ENCODE measurements around the gene COBL. TPM values are rescaled to one million over a fixed set of nuclear protein-coding genes. Genes with fewer than 3 reads are reported as not detected.
A peak's percentile ranks its signal among the peaks of the same experiment; 100 is the strongest.

The COBL gene
- total RNA-seq, 1 experiment from 2014 or later = 63.6 TPM

GRCh38 chr7:51067757-51068156, 248.9 kb downstream of the COBL start:
- CTCF ChIA-PET = interaction anchor here (0.6 to 0.7 kb wide), 2 partner anchors 46 to 93 kb away, joined by 4 read pairs; no protein-coding TSS in a partner anchor
- peak; percentile 68 to 73 for DNase-seq
- Mint-ChIP-seq H3K4me3 (ENCODE audit: unreplicated experiment) (no peak overlapping the region), H3K36me3 (ENCODE audit: insufficient read depth, unreplicated experiment) (peaks cover 24% of the 10 kb centered on the region), H3K27me3 (ENCODE audit: insufficient read depth, unreplicated experiment) (no peaks in the 10 kb centered on the region), H3K27ac (ENCODE audit: unreplicated experiment) (no peak overlapping the region), H3K4me1 (ENCODE audit: low read depth, unreplicated experiment) (peaks cover 17% of the 10 kb centered on the region), H3K9me3 (ENCODE audit: unreplicated experiment) (no peaks in the 10 kb centered on the region)
- POLR2A ChIA-PET = no interaction called here
- Histone ChIP-seq H3K4me1 (peaks cover 16% of the 10 kb centered on the region), H3K36me3 (ENCODE audit: control insufficient read depth, insufficient read depth, low read length) (no peaks in the 10 kb centered on the region; the same call in none of the 2 replicates), H3K9me3 (no peaks in the 10 kb centered on the region), H3K4me3 (ENCODE audit: low read depth, low read length) (no peak overlapping the region), H3K27me3 (replicated peaks; ENCODE audit: control insufficient read depth, insufficient read depth, low read length) (no peaks in the 10 kb centered on the region)
- TF ChIP-seq, protein P1, sequence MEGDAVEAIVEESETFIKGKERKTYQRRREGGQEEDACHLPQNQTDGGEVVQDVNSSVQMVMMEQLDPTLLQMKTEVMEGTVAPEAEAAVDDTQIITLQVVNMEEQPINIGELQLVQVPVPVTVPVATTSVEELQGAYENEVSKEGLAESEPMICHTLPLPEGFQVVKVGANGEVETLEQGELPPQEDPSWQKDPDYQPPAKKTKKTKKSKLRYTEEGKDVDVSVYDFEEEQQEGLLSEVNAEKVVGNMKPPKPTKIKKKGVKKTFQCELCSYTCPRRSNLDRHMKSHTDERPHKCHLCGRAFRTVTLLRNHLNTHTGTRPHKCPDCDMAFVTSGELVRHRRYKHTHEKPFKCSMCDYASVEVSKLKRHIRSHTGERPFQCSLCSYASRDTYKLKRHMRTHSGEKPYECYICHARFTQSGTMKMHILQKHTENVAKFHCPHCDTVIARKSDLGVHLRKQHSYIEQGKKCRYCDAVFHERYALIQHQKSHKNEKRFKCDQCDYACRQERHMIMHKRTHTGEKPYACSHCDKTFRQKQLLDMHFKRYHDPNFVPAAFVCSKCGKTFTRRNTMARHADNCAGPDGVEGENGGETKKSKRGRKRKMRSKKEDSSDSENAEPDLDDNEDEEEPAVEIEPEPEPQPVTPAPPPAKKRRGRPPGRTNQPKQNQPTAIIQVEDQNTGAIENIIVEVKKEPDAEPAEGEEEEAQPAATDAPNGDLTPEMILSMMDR (IDR thresholded peaks at IDR 0.05; ENCODE audit: insufficient read depth in 1 of 2, low read depth in 1 of 2, low read length in 1 of 2, severe bottlenecking in 1 of 2, unreplicated experiment in 1 of 2) = peak; percentile 70 to 76
- intact Hi-C loops (cut with micrococcal nuclease; ENCODE audit: unreplicated experiment) = loop anchor here (1.0 to 10.0 kb wide), 5 partner anchors 22 to 373 kb away; partner anchors contain the start of gene GRB10
- BruUV-seq (replicated peaks) = no TSS peak

- POLR2A ChIA-PET = no interaction called here
- no peaks in the 10 kb centered on the region for H3K9me3 ChIP-seq
- no peak overlapping the region for H3K4me3 ChIP-seq (ENCODE audit: low read depth, low read length)
- CTCF ChIA-PET = interaction anchor here (0.7 kb wide), 1 partner anchor 94 kb away, joined by 4 read pairs; no protein-coding TSS in a partner anchor
- no peak for DNase-seq
- H3K27me3 ChIP-seq (replicated peaks; ENCODE audit: control insufficient read depth, insufficient read depth, low read length) = no peaks in the 10 kb centered on the region
- peaks cover 29% of the 10 kb centered on the region for H3K36me3 Mint-ChIP-seq (ENCODE audit: insufficient read depth, unreplicated experiment)
- H3K4me1 Mint-ChIP-seq (ENCODE audit: low read depth, unreplicated experiment) = peaks cover 17% of the 10 kb centered on the region
- no peak overlapping the region for H3K27ac Mint-ChIP-seq (ENCODE audit: unreplicated experiment)
- no peaks in the 10 kb centered on the region for H3K27me3 Mint-ChIP-seq (ENCODE audit: insufficient read depth, unreplicated experiment)
- H3K4me3 Mint-ChIP-seq (ENCODE audit: unreplicated experiment) = no peak overlapping the region
- H3K9me3 Mint-ChIP-seq (ENCODE audit: unreplicated experiment) = no peaks in the 10 kb centered on the region
- H3K4me1 ChIP-seq = peaks cover 16% of the 10 kb centered on the region
- intact Hi-C loops (cut with micrococcal nuclease; ENCODE audit: unreplicated experiment) = loop anchor here (1.0 to 10.0 kb wide), 5 partner anchors 22 to 372 kb away; partner anchors contain the start of gene GRB10
- no TSS peak for BruUV-seq (replicated peaks)
- TF ChIP-seq, protein P1 (IDR thresholded peaks at IDR 0.05; ENCODE audit: insufficient read depth in 1 of 2, low read depth in 1 of 2, low read length in 1 of 2, severe bottlenecking in 1 of 2, unreplicated experiment in 1 of 2) = no peak
- no peaks in the 10 kb centered on the region; the same call in none of the 2 replicates for H3K36me3 ChIP-seq (ENCODE audit: control insufficient read depth, insufficient read depth, low read length)
These were observed 249.4 kb downstream of the COBL start for GRCh38 chr7:51067258-51067657.

DNA sequence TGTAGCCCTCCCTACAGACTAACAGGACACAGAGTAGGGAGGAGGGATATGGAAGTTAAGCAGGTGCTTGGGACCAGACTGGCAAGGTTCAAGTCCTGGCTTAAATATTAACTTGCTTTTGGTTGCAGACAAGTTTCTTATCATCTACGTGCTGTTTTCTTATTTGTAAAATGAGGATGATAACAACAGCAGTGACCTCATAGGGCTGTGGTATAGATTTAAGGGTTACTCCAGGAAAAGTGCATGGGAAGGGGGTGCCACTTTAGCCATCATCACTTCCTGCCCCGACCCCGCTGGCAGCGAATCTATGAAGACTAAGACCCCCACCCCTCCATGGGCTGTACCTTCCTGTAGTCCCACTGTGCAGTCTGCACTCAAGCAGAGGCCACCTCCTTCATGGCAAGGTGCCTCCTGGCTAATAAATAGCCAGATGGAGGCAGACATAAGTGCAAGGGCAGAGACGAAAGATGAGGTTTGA, 250.2 kb downstream of the COBL start:
- H3K4me3 Mint-ChIP-seq (ENCODE audit: unreplicated experiment) = no peak overlapping the region
- intact Hi-C loops (cut with micrococcal nuclease; ENCODE audit: unreplicated experiment) = loop anchor here (2.0 to 10.0 kb wide), 4 partner anchors 54 to 372 kb away; partner anchors contain the start of gene GRB10
- Histone ChIP-seq H3K36me3 (ENCODE audit: control insufficient read depth, insufficient read depth, low read length) (peaks cover under 1% of the 10 kb centered on the region), H3K27me3 (replicated peaks; ENCODE audit: control insufficient read depth, insufficient read depth, low read length) (no peaks in the 10 kb centered on the region), H3K4me3 (ENCODE audit: low read depth, low read length) (no peak overlapping the region), H3K9me3 (no peaks in the 10 kb centered on the region), H3K4me1 (peaks cover 16% of the 10 kb centered on the region)
- peak in 1 of 2 experiments; percentile 23 for DNase-seq
- H3K36me3 Mint-ChIP-seq (ENCODE audit: insufficient read depth, unreplicated experiment) = peaks cover 34% of the 10 kb centered on the region
- ChIA-PET CTCF (no interaction called here), POLR2A (no interaction called here)
- TF ChIP-seq, protein P1 (IDR thresholded peaks at IDR 0.05; ENCODE audit: insufficient read depth in 1 of 2, low read depth in 1 of 2, low read length in 1 of 2, severe bottlenecking in 1 of 2, unreplicated experiment in 1 of 2) = no peak
- H3K27me3 Mint-ChIP-seq (ENCODE audit: insufficient read depth, unreplicated experiment) = no peaks in the 10 kb centered on the region
- no TSS peak for BruUV-seq (replicated peaks)
- peaks cover 17% of the 10 kb centered on the region for H3K4me1 Mint-ChIP-seq (ENCODE audit: low read depth, unreplicated experiment)
- no peak overlapping the region for H3K27ac Mint-ChIP-seq (ENCODE audit: unreplicated experiment)
- H3K9me3 Mint-ChIP-seq (ENCODE audit: unreplicated experiment) = no peaks in the 10 kb centered on the region

All from Caco-2 (cell line).